Measurements from ENCODE around the gene CES3. TPM values are rescaled to one million over a fixed set of nuclear protein-coding genes. Genes with fewer than 3 reads are reported as not detected.
A peak's percentile ranks its signal among the peaks of the same experiment; 100 is the strongest.

CES3 gene
- total and polyA plus RNA-seq, 4 donors = 0.19 to 28.3 (median 12.5) TPM

GRCh38 chr16:66949472-66949871 lies 11.6 kb upstream of the CES3 start:
- Histone ChIP-seq H3K27ac (ENCODE audit: low read depth in 1 of 2, low read length in 2 of 2) (peak overlapping the region; percentile 38 to 57), H3K36me3 (ENCODE audit: control insufficient read depth in 4 of 4, insufficient read depth in 3 of 4, low read depth in 1 of 4, low read length in 3 of 4) (no peaks in the 10 kb centered on the region), H3K27me3 (ENCODE audit: control insufficient read depth in 4 of 4, insufficient read depth in 4 of 4, low read length in 3 of 4) (no peaks in the 10 kb centered on the region), H3K4me1 (ENCODE audit: control insufficient read depth in 4 of 4, insufficient read depth in 4 of 4, low read length in 3 of 4) (peaks cover 10 to 32% (median 25%) of the 10 kb centered on the region in 4 donors), H3K9me3 (ENCODE audit: control insufficient read depth in 4 of 4, low read length in 3 of 4) (no peaks in the 10 kb centered on the region), H3K4me3 (ENCODE audit: low read depth in 1 of 3, low read length in 3 of 3) (no peak overlapping the region), H3K9ac (ENCODE audit: low read depth in 1 of 2, low read length in 2 of 2) (no peak overlapping the region)
- TF ChIP-seq RXRA (IDR thresholded peaks at IDR 0.05) (peak; percentile 63 to 82), HNF4A (conservative IDR thresholded peaks at IDR 0.05) (peak; percentile 57 to 71), SP1 (IDR thresholded peaks at IDR 0.05) (peak; percentile 64), JUND (IDR thresholded peaks at IDR 0.05) (peak in 1 of 2 donors; percentile 40), GABPA (IDR thresholded peaks at IDR 0.05 in 1 of 2, conservative IDR thresholded peaks at IDR 0.05 in 1 of 2) (no peak), REST (IDR thresholded peaks at IDR 0.05) (no peak), FOXA1 (IDR thresholded peaks at IDR 0.05) (no peak), EGR1 (IDR thresholded peaks at IDR 0.05; ENCODE audit: low read depth in 2 of 2) (no peak), YY1 (IDR thresholded peaks at IDR 0.05) (peak; percentile 58), FOXA2 (IDR thresholded peaks at IDR 0.05) (no peak)
- no peak for DNase-seq (ENCODE audit: low spot score)
- WGBS = 35% methylated on average over 6 of the region's 6 CpGs

DNA sequence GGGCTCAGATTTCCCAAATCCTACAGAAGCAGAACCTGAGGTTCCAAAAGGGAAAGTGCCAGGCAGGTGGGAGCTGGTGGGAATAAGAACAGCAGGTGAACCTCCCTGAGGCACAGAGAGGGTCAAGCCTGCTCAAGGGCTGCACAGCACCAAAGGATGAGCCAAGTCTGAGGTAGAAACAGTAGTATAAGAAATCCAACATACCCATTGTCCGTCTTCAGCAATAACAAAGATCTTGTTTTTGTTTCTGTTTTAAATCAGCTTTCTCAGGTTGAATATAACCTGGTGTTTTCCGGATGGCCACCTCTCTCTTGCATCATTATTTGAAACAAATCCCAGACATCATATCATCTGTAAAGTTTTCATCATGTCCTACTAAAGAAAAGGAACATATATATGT lies 10.6 kb upstream of the CES3 start:
- Histone ChIP-seq H3K9ac (ENCODE audit: low read depth in 1 of 2, low read length in 2 of 2) (no peak overlapping the region), H3K9me3 (ENCODE audit: control insufficient read depth in 4 of 4, low read length in 3 of 4) (no peaks in the 10 kb centered on the region), H3K27me3 (ENCODE audit: control insufficient read depth in 4 of 4, insufficient read depth in 4 of 4, low read length in 3 of 4) (no peaks in the 10 kb centered on the region), H3K4me1 (ENCODE audit: control insufficient read depth in 4 of 4, insufficient read depth in 4 of 4, low read length in 3 of 4) (peaks cover 10 to 38% (median 33%) of the 10 kb centered on the region in 4 donors), H3K4me3 (ENCODE audit: low read depth in 1 of 3, low read length in 3 of 3) (no peak overlapping the region), H3K27ac (ENCODE audit: low read depth in 1 of 2, low read length in 2 of 2) (no peak overlapping the region), H3K36me3 (ENCODE audit: control insufficient read depth in 4 of 4, insufficient read depth in 3 of 4, low read depth in 1 of 4, low read length in 3 of 4) (no peaks in the 10 kb centered on the region)
- TF ChIP-seq ZBTB33 (IDR thresholded peaks at IDR 0.05) = no peak
- TF ChIP-seq, protein P1, sequence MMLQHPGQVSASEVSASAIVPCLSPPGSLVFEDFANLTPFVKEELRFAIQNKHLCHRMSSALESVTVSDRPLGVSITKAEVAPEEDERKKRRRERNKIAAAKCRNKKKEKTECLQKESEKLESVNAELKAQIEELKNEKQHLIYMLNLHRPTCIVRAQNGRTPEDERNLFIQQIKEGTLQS (IDR thresholded peaks at IDR 0.05) = no peak
- no peak for TF ChIP-seq HNF4A (conservative IDR thresholded peaks at IDR 0.05)
- 61% methylated on average over 2 of the region's 2 CpGs for WGBS
- DNase-seq (ENCODE audit: low spot score) = no peak
